ENCODE results near the gene SLC17A7.

Gene SLC17A7

GRCh38 chr19:49425922-49426592 lies 15.3 kb downstream of the SLC17A7 start:
- peak; percentile 56 to 88 for DNase-seq

GRCh38 chr19:49425178-49425577 lies 16.1 kb downstream of the SLC17A7 start, which contains the start of gene GFY:
Gene GFY, plus strand, starts transcription at chr19:49425388. Its CDS starts 1,043 bp downstream, at chr19:49426431.
- DNase-seq: no peak

- DNase-seq: no peak
These were observed 17.4 kb downstream of the SLC17A7 start for GRCh38 chr19:49423985-49424303.

- DNase-seq: no peak
These were observed 18.0 kb downstream of the SLC17A7 start, which contains the start of gene PTH2 for GRCh38 chr19:49423071-49423984. Gene PTH2, minus strand, starts transcription at chr19:49423441. Its CDS starts 102 bp downstream, at chr19:49423339.

- peak in 1 of 2 experiments; percentile 53 for DNase-seq
These were observed 18.8 kb downstream of the SLC17A7 start for GRCh38 chr19:49422407-49423070.

- DNase-seq: no peak
These were observed 19.5 kb downstream of the SLC17A7 start for GRCh38 chr19:49421878-49422202.

- peak; percentile 43 to 82 for DNase-seq
These were observed 20.1 kb downstream of the SLC17A7 start for GRCh38 chr19:49421039-49421877.

GRCh38 chr19:49420227-49420626 lies 21.1 kb downstream of the SLC17A7 start:
- no peak for DNase-seq

- DNase-seq: no peak
These were observed 22.2 kb downstream of the SLC17A7 start for GRCh38 chr19:49419173-49419572.

GRCh38 chr19:49418511-49418910 lies 22.8 kb downstream of the SLC17A7 start:
- DNase-seq: no peak

GRCh38 chr19:49417088-49417487 lies 24.2 kb downstream of the SLC17A7 start:
- no peak for DNase-seq

GRCh38 chr19:49415810-49416200 lies 25.5 kb downstream of the SLC17A7 start:
- no peak for DNase-seq

GRCh38 chr19:49415102-49415809 lies 26.1 kb downstream of the SLC17A7 start:
- DNase-seq: no peak

GRCh38 chr19:49414256-49414655 lies 27.1 kb downstream of the SLC17A7 start:
- no peak for DNase-seq

- no peak for DNase-seq
These were observed 28.0 kb downstream of the SLC17A7 start for GRCh38 chr19:49413348-49413747.

GRCh38 chr19:49411681-49412326 lies 29.5 kb downstream of the SLC17A7 start:
- no peak for DNase-seq

GRCh38 chr19:49409441-49410029 lies 31.8 kb downstream of the SLC17A7 start:
- no peak for DNase-seq

- no peak for DNase-seq
These were observed 32.4 kb downstream of the SLC17A7 start for GRCh38 chr19:49408816-49409440.

GRCh38 chr19:49407482-49408015 lies 33.8 kb downstream of the SLC17A7 start:
- DNase-seq: no peak

GRCh38 chr19:49407079-49407478 lies 34.2 kb downstream of the SLC17A7 start:
- no peak for DNase-seq
